Right lobe of liver (tissue), 6 donors: ENCODE measurements around the gene DCLRE1A. TPM values are rescaled to one million over a fixed set of nuclear protein-coding genes. Genes with fewer than 3 reads are reported as not detected.
A peak's percentile ranks its signal among the peaks of the same experiment; 100 is the strongest.

ENCODE experiments used
- ATAC-seq, 4 donors: fragments of 200-7000 bp; cut with Tn5 transposase; one replicate each; pipeline ENCODE4 v1.9.1; 2020; ENCODE audit warnings: mild to moderate bottlenecking in 4 of 4, moderate library complexity in 4 of 4
- DNase-seq, 3 donors: peaks; one replicate each; pipeline ENCODE4 v3.0.0-alpha.2; 2020
- H3K27ac ChIP-seq, 3 donors: fragments of 200-600 bp; one replicate each; pipeline ENCODE4 v1.8.0; 2022
- H3K27me3 ChIP-seq, 2 donors: fragments of 200-600 bp; one replicate each; pipeline ENCODE4 v1.8.0; 2022
- H3K36me3 ChIP-seq, 4 donors: fragments of 200-600 bp; sonication (generic) in 1 of 4; one replicate each; pipeline versions ENCODE4 v1.5.1 to v1.8.0; 2017 to 2022; ENCODE audit warnings: control low read depth in 1 of 4
- H3K4me1 ChIP-seq, 4 donors: fragments of 200-600 bp; sonication (generic) in 1 of 4; one replicate each; pipeline versions ENCODE4 v1.5.1 to v1.8.0; 2017 to 2022; ENCODE audit warnings: control low read depth in 1 of 4
- H3K4me3 ChIP-seq, 3 donors: fragments of 200-600 bp; one replicate each; pipeline ENCODE4 v1.8.0; 2022
- H3K9me3 ChIP-seq, 4 donors: fragments of 200-600 bp; sonication (generic) in 1 of 4; one replicate each; pipeline versions ENCODE4 v1.5.1 to v1.8.0; 2017 to 2022; ENCODE audit warnings: control low read depth in 1 of 4
- POLR2A ChIP-seq: fragments of 450-650 bp; IDR thresholded peaks from one replicate; pipeline ENCODE4 v1.6.1; 2017; ENCODE audit warnings: antibody characterized with exemption, mild to moderate bottlenecking
- WGBS: methylation state at CpG from one replicate; pipeline ENCODE4 v1.1.6; 2018; ENCODE audit warnings: low coverage, low lambda C conversion rate; ENCODE audit not compliant: insufficient coverage; ENCODE audit errors: missing lambda C conversion rate; 5-methylcytosine and 5-hydroxymethylcytosine counted together
- intact Hi-C, 2 donors: fragments of 100-400 bp; cut with DNase I; formaldehyde crosslinking; loops; one replicate each; pipeline versions ENCODE4 v1.11.2 to v1.14.1; 2022
- long read RNA-seq: library from polyadenylated mRNA; unstranded; transcript quantifications from one replicate; pipeline ENCODE4 v2.0.0, GENCODE V29; 2019
- total RNA-seq, 6 experiments: library from RNA; depleted of rRNA in 2 of 6; stranded (reverse); fragments of >200 nt in 2 of 6; fragmentation: NEBNext Ultra II Directional in 3 of 6; extraction: Animal tissue kit (Norgen Biotek cat#: 25700) in 3 of 6; gene quantifications; one replicate each; pipeline versions ENCODE4 v1.1.0 to v1.2.4, GENCODE V29; 2016 to 2023
- TF ChIP-seq, protein P1 (sequence below), 4 donors: fragments of 200-600 bp in 3 of 4; fragments of 450-650 bp in 1 of 4; IDR thresholded peaks; one replicate each; pipeline versions ENCODE4 v1.5.1 to v1.8.0; 2016 to 2022; ENCODE audit warnings: antibody characterized with exemption in 4 of 4, mild to moderate bottlenecking in 2 of 4
- donor health status: DM: no; HTN: yes; CAD: no.
- donor health status: DM: no; HTN: no; CAD: no.
- donor health status: DM: no; HTN: no; CAD: no.
- donor health status: DM: no; HTN: yes; CAD: no.
- donor health status: DM: no; HTN: yes; CAD: no.

The DCLRE1A gene
- total RNA-seq = 1 to 10 TPM; 4.5 to 8.3 (median 5.9) TPM
- long read RNA-seq, partial matches to known transcripts = 0 of 1 reads
- long read RNA-seq, other reads (novel, unspliced or antisense) = 1 of 1 reads

DNA sequence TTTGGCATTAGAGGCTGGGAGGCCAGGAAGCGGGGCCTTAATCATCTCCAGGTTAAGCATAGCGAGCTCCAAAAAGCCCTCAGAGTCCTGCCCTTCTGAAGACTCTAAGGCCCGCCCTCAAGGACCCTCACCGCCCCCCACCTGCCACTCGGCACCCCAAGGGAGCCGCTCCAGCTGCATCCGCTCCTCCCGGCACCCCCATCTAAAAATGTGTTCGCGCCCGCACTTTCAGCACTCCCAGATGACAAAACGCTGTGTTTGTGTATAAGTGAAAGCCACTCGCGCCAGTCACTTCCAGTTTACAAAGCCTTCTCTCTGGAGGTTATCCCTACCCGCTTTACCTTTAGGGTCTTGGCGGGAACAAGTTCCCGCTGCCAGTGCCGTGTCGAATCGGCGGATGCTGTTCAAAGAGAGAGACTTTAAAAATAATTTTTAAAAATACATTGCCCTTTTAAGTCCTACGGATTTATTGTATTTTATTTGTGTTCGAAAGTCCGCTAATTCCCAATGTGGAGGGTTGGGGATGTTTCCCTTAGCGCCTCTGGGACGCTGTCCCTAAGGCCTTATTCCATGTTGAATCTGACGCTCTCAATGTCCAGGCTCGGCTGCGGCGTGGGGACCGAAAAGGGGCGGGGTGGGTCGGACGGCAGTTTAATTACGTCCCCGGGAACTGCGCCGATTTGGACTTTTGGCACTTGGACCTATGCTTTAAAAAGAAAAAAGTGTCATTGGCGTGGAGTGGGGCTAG lies at the start of gene DCLRE1A, which contains the start of gene NHLRC2:
DCLRE1A (minus strand) TSS at position 70 of the 748 bp plus-strand sequence. CDS start 900 bp downstream, outside the sequence.
NHLRC2 (plus strand) TSS at position 649 of the 748 bp plus-strand sequence. CDS start 212 bp downstream, outside the sequence.
- Histone ChIP-seq H3K27ac (peak within 1 kb of the TSS; percentile 96 to 97 (median 97)), H3K4me1 (peaks cover 0 to 49% (median 6%) of the 10 kb centered on the region in 4 donors), H3K27me3 (no peaks in the 10 kb centered on the region), H3K9me3 (no peaks in the 10 kb centered on the region), H3K36me3 (no peaks in the 10 kb centered on the region), H3K4me3 (peak within 1 kb of the TSS; percentile 90 to 91 (median 90))
- TF ChIP-seq POLR2A = peak; percentile 11
- TF ChIP-seq, protein P1, sequence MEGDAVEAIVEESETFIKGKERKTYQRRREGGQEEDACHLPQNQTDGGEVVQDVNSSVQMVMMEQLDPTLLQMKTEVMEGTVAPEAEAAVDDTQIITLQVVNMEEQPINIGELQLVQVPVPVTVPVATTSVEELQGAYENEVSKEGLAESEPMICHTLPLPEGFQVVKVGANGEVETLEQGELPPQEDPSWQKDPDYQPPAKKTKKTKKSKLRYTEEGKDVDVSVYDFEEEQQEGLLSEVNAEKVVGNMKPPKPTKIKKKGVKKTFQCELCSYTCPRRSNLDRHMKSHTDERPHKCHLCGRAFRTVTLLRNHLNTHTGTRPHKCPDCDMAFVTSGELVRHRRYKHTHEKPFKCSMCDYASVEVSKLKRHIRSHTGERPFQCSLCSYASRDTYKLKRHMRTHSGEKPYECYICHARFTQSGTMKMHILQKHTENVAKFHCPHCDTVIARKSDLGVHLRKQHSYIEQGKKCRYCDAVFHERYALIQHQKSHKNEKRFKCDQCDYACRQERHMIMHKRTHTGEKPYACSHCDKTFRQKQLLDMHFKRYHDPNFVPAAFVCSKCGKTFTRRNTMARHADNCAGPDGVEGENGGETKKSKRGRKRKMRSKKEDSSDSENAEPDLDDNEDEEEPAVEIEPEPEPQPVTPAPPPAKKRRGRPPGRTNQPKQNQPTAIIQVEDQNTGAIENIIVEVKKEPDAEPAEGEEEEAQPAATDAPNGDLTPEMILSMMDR (IDR thresholded peaks at IDR 0.05) = no peak
- DNase-seq (peak; percentile 82 to 87 (median 86)), ATAC-seq (peak; percentile 77 to 83 (median 82))
- intact Hi-C loops = no loop called here
- WGBS = 0% methylated on average over 33 of the region's 39 CpGs

DNA sequence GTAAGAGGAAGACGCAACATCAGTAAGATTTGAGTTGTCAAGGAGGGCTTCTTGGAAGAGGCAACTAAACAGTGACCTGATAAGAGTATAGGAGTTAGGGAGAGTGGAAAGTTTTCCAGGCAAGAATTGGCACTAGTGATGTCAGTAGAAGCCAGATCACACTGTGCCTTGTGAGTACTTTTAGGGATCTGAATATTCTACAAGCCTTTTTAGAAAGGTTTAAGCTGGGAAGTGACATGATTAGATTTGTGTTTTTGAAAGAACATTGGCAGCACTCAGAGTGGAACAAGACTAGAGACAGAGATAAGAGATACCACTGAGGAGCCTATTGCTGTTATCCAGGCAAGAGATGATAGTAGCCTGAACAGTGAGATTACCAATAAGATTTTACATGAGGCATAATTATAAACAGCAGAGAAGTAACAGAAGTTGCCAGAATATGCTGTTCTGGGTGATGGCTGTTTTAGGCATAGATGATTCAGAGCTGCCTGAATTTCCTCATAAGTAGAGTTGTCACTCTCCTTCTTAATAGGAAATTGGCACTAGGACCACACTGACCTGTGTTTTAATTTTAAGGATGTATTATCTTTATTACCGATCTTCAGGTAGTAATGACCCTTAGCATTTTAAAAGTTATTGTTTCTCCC lies 46.2 kb upstream of the DCLRE1A start:
- H3K27me3 ChIP-seq = no peaks in the 10 kb centered on the region
- 89% methylated on average over 1 of the region's 2 CpGs for WGBS

DNA sequence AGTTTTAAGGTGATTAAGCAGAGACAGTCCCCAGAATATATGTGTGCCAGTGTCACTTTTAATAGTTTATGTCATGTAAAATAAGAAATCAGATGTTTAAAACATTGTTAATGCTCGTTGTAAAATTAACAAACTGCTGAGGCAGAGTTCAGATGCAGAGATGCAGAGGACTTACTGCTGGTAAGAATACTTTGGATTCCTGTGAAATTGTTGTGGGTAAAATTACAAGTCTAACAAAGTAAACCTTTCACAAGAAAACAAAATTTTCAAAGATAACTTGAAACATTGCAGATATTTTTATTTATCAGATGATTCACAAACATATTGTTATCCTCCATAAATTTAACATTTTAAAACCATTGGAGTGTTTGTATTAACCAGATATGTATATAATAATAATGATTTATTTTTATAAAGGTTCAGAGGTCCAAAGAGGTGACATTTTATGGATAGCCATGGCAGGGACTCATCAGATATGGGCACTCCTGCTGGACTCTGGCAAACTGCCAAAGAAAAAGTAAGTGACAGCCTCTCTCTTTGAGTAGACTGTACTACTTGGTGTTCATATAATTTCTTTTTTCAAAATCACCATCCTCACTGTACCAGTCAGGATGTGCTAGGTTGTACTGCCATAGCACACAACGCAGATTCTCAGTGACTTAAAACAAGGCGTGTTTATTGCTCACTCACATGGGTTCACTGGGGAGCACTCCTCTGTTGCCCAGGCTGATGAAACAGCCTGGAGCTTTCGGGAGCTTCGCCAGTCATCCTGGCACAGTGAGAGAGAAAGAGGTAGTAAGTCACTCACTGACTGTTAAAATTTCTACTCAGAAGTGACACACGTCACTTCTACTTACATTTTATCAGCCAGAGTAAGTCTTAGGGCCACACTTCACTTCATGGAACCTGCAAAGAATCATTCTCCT lies 44.1 kb upstream of the DCLRE1A start:
- no peak for DNase-seq
- peak in 1 of 4 donors; percentile 24 for ATAC-seq

More for the DNA sequence above, 46.2 kb upstream of the DCLRE1A start:
- Histone ChIP-seq H3K9me3 (no peaks in the 10 kb centered on the region), H3K27ac (no peak overlapping the region), H3K4me3 (no peak overlapping the region), H3K36me3 (peaks cover 0 to 36% (median 11%) of the 10 kb centered on the region in 4 donors), H3K4me1 (no peaks in the 10 kb centered on the region)
- TF ChIP-seq POLR2A = no peak
- TF ChIP-seq, protein P1 (IDR thresholded peaks at IDR 0.05) = no peak
- ATAC-seq (no peak), DNase-seq (no peak)
- intact Hi-C loops = no loop called here

More for the DNA sequence above, 44.1 kb upstream of the DCLRE1A start:
- WGBS = 84% methylated on average over 6 of the region's 6 CpGs
- TF ChIP-seq, protein P1 (IDR thresholded peaks at IDR 0.05) = no peak
- no peak for TF ChIP-seq POLR2A
- no peaks in the 10 kb centered on the region for H3K27me3 ChIP-seq
- intact Hi-C loops = no loop called here
- peaks cover 0 to 22% (median 11%) of the 10 kb centered on the region in 4 donors for H3K36me3 ChIP-seq
- H3K9me3 ChIP-seq = no peaks in the 10 kb centered on the region
- no peaks in the 10 kb centered on the region for H3K4me1 ChIP-seq
- no peak overlapping the region for H3K4me3 ChIP-seq
- H3K27ac ChIP-seq = no peak overlapping the region
